ENCODE data around the gene SAMD13. TPM values are rescaled to one million over a fixed set of nuclear protein-coding genes. Genes with fewer than 3 reads are reported as not detected.

SAMD13 gene
- total RNA-seq, 8 experiments from 2014 or later = 2.4 to 18.2 (median 4.2) TPM

- Histone ChIP-seq H3K4me3 (no peak overlapping the region), H3K4me1 (replicated peaks in 1 of 2) (no peaks in the 10 kb centered on the region), H3K27ac (no peak overlapping the region)
- 62 to 94% (median 83%) methylated on average over 2 to 5 of the region's 5 CpGs for WGBS, 10 experiments
- in situ Hi-C loops (cut with MboI; ENCODE audit: low pct_unique_long_range_greater_than_20kb in 2 of 9, low sequenced_read_pairs in 9 of 9, unreplicated experiment in 9 of 9) = loop anchor here in 1 of 9 experiments (10.0 kb wide), 1 partner anchor 143 kb away; no protein-coding TSS in a partner anchor
- no peak for ATAC-seq (replicated peaks in 6 of 8)
Measured at GRCh38 chr1:84291882-84292655, 9.4 kb upstream of the SAMD13 start.

DNA sequence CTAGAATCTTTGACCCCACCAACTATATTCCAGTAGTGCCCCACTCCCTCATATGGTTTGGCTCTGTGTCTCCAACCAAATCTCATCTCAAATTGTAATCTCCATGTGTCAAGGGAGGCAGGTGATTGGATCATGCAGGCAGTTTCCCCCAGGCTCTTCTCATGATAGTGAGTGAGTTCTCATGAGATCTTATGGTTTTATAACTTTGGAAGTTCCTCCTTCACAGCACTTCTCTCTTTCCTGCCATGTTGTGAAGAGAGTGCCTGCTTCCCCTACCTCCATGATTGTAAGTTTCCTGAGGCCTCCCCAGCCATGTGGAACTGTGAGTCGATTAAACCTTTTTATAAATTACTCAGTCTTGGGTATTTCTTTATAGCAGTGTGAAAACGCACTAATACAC, 7.7 kb upstream of the SAMD13 start:
- no peak overlapping the region for H3K27ac ChIP-seq
- no peak overlapping the region for H3K4me3 ChIP-seq
- ATAC-seq (replicated peaks in 6 of 8) = no peak
- in situ Hi-C loops (cut with MboI; ENCODE audit: low pct_unique_long_range_greater_than_20kb in 2 of 9, low sequenced_read_pairs in 9 of 9, unreplicated experiment in 9 of 9) = loop anchor here in 1 of 9 experiments (10.0 kb wide), 1 partner anchor 141 kb away; no protein-coding TSS in a partner anchor
- WGBS, 10 experiments = 67 to 100% (median 83%) methylated on average over 1 to 2 of the region's 2 CpGs; no CpG with 5 or more reads in 3 of the 10 experiments
- no peaks in the 10 kb centered on the region for H3K4me1 ChIP-seq (replicated peaks in 1 of 2)

DNA sequence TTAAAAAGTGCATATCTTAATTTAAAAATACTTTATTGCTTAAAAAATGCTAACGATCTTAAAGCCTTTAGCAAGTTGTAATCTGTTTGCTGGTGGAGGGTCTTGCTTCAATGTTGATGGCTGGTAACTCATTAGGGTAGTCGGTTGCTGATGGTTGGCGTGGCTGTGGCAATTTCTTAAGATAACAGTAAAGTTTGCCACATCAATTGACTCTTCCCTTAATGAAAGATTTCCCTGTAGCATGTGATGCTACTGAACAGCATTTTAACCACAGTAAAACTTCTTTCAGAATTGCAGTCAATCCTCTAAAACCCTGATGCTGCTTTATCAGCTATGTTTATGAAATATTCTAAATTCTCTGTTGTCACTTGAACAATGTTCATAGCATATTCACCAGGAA, 6.8 kb upstream of the SAMD13 start:
- 50 to 100% (median 97%) methylated on average over 1 to 3 of the region's 3 CpGs for WGBS, 10 experiments
- Histone ChIP-seq H3K4me1 (replicated peaks in 1 of 2) (peaks cover 0 to 5% of the 10 kb centered on the region in 2 donors), H3K27ac (no peak overlapping the region), H3K4me3 (no peak overlapping the region)
- ATAC-seq (replicated peaks in 6 of 8) = no peak
- in situ Hi-C loops (cut with MboI; ENCODE audit: low pct_unique_long_range_greater_than_20kb in 2 of 9, low sequenced_read_pairs in 9 of 9, unreplicated experiment in 9 of 9) = loop anchor here in 1 of 9 experiments (10.0 kb wide), 1 partner anchor 140 kb away; no protein-coding TSS in a partner anchor

DNA sequence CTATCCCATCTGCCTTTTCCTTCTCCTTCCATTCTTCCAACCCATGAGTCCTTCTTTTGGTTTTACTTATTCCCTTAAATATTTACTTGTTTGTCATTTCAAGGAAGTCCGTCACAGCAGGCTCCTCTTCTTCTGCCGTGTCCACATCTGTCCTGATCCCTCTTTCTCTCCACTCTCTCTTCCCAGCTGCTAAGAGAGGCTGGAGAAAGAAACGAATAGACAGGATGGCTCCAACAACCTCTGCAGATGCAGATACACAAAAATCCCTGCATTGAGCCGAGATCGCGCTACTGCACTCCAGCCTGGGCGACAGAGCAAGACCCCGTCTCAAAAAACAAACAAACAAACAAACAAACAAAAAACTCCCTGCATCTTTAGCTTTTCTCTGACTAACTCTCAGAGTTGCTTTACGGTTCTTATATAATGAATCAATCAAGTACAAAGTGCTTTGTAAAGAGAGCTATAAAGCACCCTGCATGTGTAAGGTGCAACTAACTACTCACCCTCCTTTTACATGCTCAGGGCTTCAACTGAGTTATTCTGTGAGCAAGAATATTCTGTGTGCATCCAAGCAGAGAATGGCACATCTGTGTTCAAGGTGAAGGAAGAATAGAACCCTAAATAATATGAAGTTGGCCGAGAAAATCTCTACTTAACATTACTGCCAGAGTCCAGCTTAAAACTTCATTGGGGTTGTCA, 3.8 kb upstream of the SAMD13 start:
- 28 to 100% (median 70%) methylated on average over 2 to 10 of the region's 10 CpGs for WGBS, 10 experiments
- H3K27ac ChIP-seq = no peak overlapping the region
- in situ Hi-C loops (cut with MboI; ENCODE audit: low pct_unique_long_range_greater_than_20kb in 2 of 9, low sequenced_read_pairs in 9 of 9, unreplicated experiment in 9 of 9) = loop anchor here in 1 of 9 experiments (10.0 kb wide), 1 partner anchor 137 kb away; no protein-coding TSS in a partner anchor

GRCh38 chr1:84298328-84298683, 3.2 kb upstream of the SAMD13 start:
- peak overlapping the region; percentile 54 to 72 (median 63) for H3K4me3 ChIP-seq
- H3K27ac ChIP-seq = peak overlapping the region in 1 of 2 donors; percentile 38
- 0% methylated on average over 2 to 13 of the region's 34 CpGs; no CpG with 5 or more reads in 7 of the 10 experiments for WGBS, 10 experiments
- ATAC-seq (replicated peaks in 6 of 8) = peak; percentile 54 to 87 (median 81)
- in situ Hi-C loops (cut with MboI; ENCODE audit: low pct_unique_long_range_greater_than_20kb in 2 of 9, low sequenced_read_pairs in 9 of 9, unreplicated experiment in 9 of 9) = loop anchor here in 1 of 9 experiments (10.0 kb wide), 1 partner anchor 136 kb away; no protein-coding TSS in a partner anchor
- peaks cover 30 to 32% of the 10 kb centered on the region in 2 donors for H3K4me1 ChIP-seq (replicated peaks in 1 of 2)

More for the DNA sequence above, 3.8 kb upstream of the SAMD13 start:
- Histone ChIP-seq H3K4me1 (replicated peaks in 1 of 2) (peaks cover 24 to 30% of the 10 kb centered on the region in 2 donors), H3K4me3 (peak overlapping the region; percentile 54 to 72 (median 63))
- peak in 1 of 8 experiments; percentile 3 for ATAC-seq (replicated peaks in 6 of 8)

DNA sequence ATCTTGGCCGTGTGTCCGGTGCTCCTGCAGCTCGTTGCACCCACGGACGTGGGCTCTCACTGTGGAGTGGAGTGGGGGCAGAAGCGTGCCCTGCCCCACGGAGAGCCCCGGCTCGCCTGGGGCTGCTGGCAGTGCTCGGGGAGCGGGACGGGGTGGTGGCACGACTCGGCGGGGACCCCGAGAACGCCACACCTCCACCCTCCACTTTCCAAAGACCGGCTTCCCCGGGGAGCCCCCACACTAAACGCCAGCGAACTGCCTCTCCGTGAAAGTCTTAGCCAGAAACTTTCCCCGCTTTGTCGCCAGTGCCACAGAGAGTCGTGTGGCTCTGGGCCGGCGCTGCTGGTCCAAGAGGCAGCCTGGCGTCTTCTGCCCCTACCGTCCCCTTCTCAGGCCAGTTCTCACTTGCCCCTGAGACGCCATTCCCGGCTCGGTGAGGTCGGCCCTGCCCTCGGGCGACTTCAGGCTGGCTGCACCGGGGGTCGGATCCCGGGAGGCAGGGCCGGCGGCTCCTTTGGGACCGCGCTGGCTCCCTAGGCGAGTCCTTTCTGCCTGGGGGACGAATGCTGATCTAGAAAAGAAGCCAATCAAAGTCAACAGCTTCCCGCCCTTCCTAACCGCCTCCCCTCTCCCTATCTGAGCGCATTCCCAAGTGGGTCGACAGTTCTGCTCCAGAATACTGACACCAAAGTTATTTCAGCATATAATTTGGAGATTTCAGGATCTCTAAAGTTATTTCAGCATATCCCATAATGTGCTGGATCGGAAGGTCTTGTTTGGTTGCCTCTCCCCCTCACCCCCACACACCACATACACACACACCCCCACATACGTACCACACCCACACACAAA, 2.6 kb upstream of the SAMD13 start:
- H3K4me3 ChIP-seq = peak overlapping the region; percentile 54 to 72 (median 63)
- in situ Hi-C loops (cut with MboI; ENCODE audit: low pct_unique_long_range_greater_than_20kb in 2 of 9, low sequenced_read_pairs in 9 of 9, unreplicated experiment in 9 of 9) = loop anchor here in 1 of 9 experiments (10.0 kb wide), 1 partner anchor 136 kb away; no protein-coding TSS in a partner anchor
- whole genome bisulfite sequencing, 10 experiments = 0 to 10% (median 4%) methylated on average over 1 to 20 of the region's 50 CpGs; no CpG with 5 or more reads in 4 of the 10 experiments
- H3K4me1 ChIP-seq (replicated peaks in 1 of 2) = peaks cover 35 to 36% of the 10 kb centered on the region in 2 donors
- ATAC-seq (replicated peaks in 6 of 8) = peak; percentile 33 to 65 (median 58)
- peak overlapping the region in 1 of 2 donors; percentile 38 for H3K27ac ChIP-seq

- in situ Hi-C loops (cut with MboI; ENCODE audit: low pct_unique_long_range_greater_than_20kb in 2 of 9, low sequenced_read_pairs in 9 of 9, unreplicated experiment in 9 of 9) = loop anchor here in 1 of 9 experiments (10.0 kb wide), 1 partner anchor 135 kb away; no protein-coding TSS in a partner anchor
- Histone ChIP-seq H3K4me3 (peak overlapping the region in 2 of 5 donors; percentile 54 to 69), H3K4me1 (replicated peaks in 1 of 2) (peaks cover 42% of the 10 kb centered on the region in 2 donors), H3K27ac (no peak overlapping the region)
- 0 to 83% (median 37%) methylated on average over 1 to 4 of the region's 4 CpGs; no CpG with 5 or more reads in 2 of the 10 experiments for WGBS, 10 experiments
- peak in 1 of 8 experiments; percentile 5 for ATAC-seq (replicated peaks in 6 of 8)
Measured at GRCh38 chr1:84299536-84300170, 1.9 kb upstream of the SAMD13 start.

DNA sequence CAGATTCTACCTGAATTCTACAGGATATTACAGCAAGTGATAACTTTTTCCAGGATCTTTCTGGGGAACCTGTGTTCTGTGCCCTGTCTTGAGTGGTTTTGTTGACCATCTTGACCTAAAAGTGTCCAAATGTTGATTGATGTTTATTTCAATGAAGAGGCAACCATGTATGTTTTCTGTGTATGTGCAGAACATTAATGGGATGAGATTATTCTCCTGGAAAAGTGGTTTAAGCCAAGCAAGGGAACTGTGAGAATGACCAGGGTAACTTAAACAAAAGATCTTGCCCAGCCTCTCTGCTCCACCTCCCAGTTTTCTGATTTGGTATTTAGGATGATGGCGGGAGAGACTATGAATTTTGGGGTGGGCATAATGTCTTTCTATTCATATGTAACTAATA, 1.0 kb upstream of the SAMD13 start:
- Histone ChIP-seq H3K27ac (no peak overlapping the region), H3K4me3 (no peak overlapping the region), H3K4me1 (replicated peaks in 1 of 2) (peaks cover 42 to 44% of the 10 kb centered on the region in 2 donors)
- ATAC-seq (replicated peaks in 6 of 8) = no peak
- in situ Hi-C loops (cut with MboI; ENCODE audit: low pct_unique_long_range_greater_than_20kb in 2 of 9, low sequenced_read_pairs in 9 of 9, unreplicated experiment in 9 of 9) = no loop called here
- 0 to 86% (median 63%) methylated on average over 1 of the region's 1 CpG; no CpG with 5 or more reads in 4 of the 10 experiments for WGBS, 10 experiments

DNA sequence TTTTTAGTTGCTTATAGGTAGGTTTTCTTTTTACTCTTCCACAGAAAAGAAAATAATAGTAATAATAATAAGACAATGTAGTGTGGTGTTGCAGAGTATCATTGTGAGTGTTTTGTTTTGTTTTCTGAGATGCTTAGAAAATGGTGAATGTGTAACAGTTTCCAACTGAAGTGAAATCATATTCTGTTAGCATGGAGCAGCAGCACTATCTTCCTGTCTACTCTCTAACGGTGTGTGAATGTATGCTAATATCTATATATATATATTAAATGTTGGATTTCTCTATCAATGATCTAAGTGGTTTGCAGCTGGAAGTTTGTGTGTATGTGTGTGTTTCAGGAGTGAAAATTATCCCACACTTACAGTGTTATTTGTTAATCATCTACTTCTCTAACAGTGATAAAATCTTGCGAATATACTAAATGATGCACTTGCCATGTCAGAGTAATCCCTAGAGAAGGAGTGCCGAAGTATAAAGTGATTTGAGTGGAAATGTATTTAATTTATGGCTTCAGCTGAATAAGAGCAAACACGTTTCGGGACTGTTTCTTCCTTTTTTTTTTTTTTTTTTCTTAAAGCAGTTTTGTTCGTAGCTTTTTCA, 377 bp downstream of the SAMD13 start:
- H3K27ac ChIP-seq = peak overlapping the region; percentile 12 to 78
- ATAC-seq (replicated peaks in 6 of 8) = no peak
- H3K4me3 ChIP-seq = peak overlapping the region; percentile 21 to 33 (median 27)
- WGBS, 10 experiments = 0 to 24% (median 9%) methylated on average over 1 to 6 of the region's 6 CpGs; no CpG with 5 or more reads in 1 of the 10 experiments
- peaks cover 42 to 44% of the 10 kb centered on the region in 2 donors for H3K4me1 ChIP-seq (replicated peaks in 1 of 2)
- in situ Hi-C loops (cut with MboI; ENCODE audit: low pct_unique_long_range_greater_than_20kb in 2 of 9, low sequenced_read_pairs in 9 of 9, unreplicated experiment in 9 of 9) = no loop called here

DNA sequence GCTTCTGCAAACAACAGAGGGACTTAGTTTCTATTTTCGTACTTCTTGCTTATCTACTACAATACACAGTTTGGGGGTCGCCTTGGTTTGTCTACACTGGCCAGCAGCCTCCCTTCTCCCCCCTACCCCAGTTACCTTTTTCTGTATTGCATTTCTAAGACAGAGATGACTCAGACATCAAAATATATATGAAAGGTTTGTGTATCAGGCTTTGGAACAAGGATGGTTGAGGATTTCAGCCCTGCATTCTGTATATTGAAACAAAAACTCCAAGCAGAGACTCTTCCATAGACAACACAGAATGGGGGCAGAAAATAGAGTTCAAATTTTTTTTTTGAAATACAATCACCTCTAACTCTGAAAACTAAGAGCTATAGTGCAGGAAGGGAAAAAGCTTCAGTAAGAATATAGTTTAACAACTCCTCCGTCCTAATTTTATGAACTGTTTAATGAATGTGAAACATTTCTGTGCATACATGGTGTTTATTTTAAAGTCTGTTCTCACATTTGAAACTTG, 1.9 kb downstream of the SAMD13 start:
- no peak for ATAC-seq (replicated peaks in 6 of 8)
- peaks cover 42 to 44% of the 10 kb centered on the region in 2 donors for H3K4me1 ChIP-seq (replicated peaks in 1 of 2)
- 13 to 100% (median 36%) methylated on average over 1 to 3 of the region's 3 CpGs for WGBS, 10 experiments
- in situ Hi-C loops (cut with MboI; ENCODE audit: low pct_unique_long_range_greater_than_20kb in 2 of 9, low sequenced_read_pairs in 9 of 9, unreplicated experiment in 9 of 9) = no loop called here
- peak overlapping the region; percentile 25 to 78 for H3K27ac ChIP-seq
- peak overlapping the region; percentile 21 to 33 (median 27) for H3K4me3 ChIP-seq

GRCh38 chr1:84307398-84307797, 5.9 kb downstream of the SAMD13 start:
- in situ Hi-C loops (cut with MboI; ENCODE audit: low pct_unique_long_range_greater_than_20kb in 2 of 9, low sequenced_read_pairs in 9 of 9, unreplicated experiment in 9 of 9) = no loop called here
- WGBS, 10 experiments = 90 to 100% (median 94%) methylated on average over 1 to 2 of the region's 2 CpGs; no CpG with 5 or more reads in 1 of the 10 experiments

More at GRCh38 chr1:84307398-84307797, 5.9 kb downstream of the SAMD13 start:
- no peak for ATAC-seq (replicated peaks in 6 of 8)
- Histone ChIP-seq H3K4me1 (replicated peaks in 1 of 2) (peaks cover 15 to 22% of the 10 kb centered on the region in 2 donors), H3K27ac (no peak overlapping the region), H3K4me3 (no peak overlapping the region)
